OCI-LY7 (cell line): ENCODE measurements around the gene TMEM139. TPM values are rescaled to one million over a fixed set of nuclear protein-coding genes. Genes with fewer than 3 reads are reported as not detected.

ENCODE experiments used
- BruUV-seq: library from RNA; stranded (reverse); fragments of 400-500 nt; replicated peaks from 2 replicates; lab custom pipeline; 2021; lab: Mats Ljungman, UMichigan
- CTCF ChIA-PET: fragments of 300-600 bp; sonication (Branson Sonifier 250); formaldehyde crosslinking; loops from one replicate; lab custom pipeline; 2022; ENCODE audit warnings: antibody characterized with exemption; ENCODE audit not compliant: unreplicated experiment; lab: Charles Lee
- POLR2A ChIA-PET: fragments of 300-600 bp; sonication (Branson Sonifier 250); formaldehyde crosslinking; loops from one replicate; lab custom pipeline; 2022; ENCODE audit warnings: antibody characterized with exemption; lab: Charles Lee
- DNase-seq: peaks from one replicate; pipeline ENCODE4 v3.0.0-alpha.2; 2015; ENCODE audit warnings: low spot score
- H2AFZ ChIP-seq: fragments of 200-600 bp; sonication (generic), shearing (Covaris generic); 2 replicates; pipeline ENCODE4 v1.6.1; 2014; ENCODE audit warnings: mild to moderate bottlenecking, antibody characterized with exemption, low read length, moderate library complexity
- H3K27ac ChIP-seq: fragments of 200-600 bp; sonication (generic); 2 replicates; pipeline ENCODE4 v1.5.1; 2014; ENCODE audit warnings: mixed run types, low read depth, mild to moderate bottlenecking, moderate library complexity, low read length, inconsistent platforms; ENCODE audit not compliant: poor library complexity, severe bottlenecking
- H3K36me3 ChIP-seq: fragments of 200-600 bp; sonication (generic); 2 replicates; pipeline ENCODE4 v1.6.1; 2014; ENCODE audit warnings: mild to moderate bottlenecking, antibody characterized with exemption, low read length, moderate library complexity, mixed read lengths; ENCODE audit not compliant: insufficient read depth
- H3K4me1 ChIP-seq: fragments of 200-600 bp; sonication (generic); 2 replicates; pipeline ENCODE4 v1.5.1; 2014; ENCODE audit warnings: mild to moderate bottlenecking, low read length; ENCODE audit not compliant: insufficient read depth, poor library complexity, severe bottlenecking
- H3K4me2 ChIP-seq: fragments of 200-600 bp; sonication (generic); 2 replicates; pipeline ENCODE4 v1.6.1; 2014; ENCODE audit warnings: mild to moderate bottlenecking, low read length
- H3K4me3 ChIP-seq: fragments of 200-600 bp; sonication (generic); 2 replicates; pipeline ENCODE4 v1.5.1; 2014; ENCODE audit warnings: mild to moderate bottlenecking, low read depth, low read length; ENCODE audit not compliant: poor library complexity, severe bottlenecking
- H3K79me2 ChIP-seq: fragments of 200-600 bp; sonication (generic); 2 replicates; pipeline ENCODE4 v1.6.1; 2016; ENCODE audit warnings: low read depth, mild to moderate bottlenecking, low read length, moderate library complexity, mixed read lengths; ENCODE audit not compliant: insufficient read depth
- H3K9me2 ChIP-seq: fragments of 200-600 bp; sonication (generic); 2 replicates; pipeline ENCODE4 v1.6.1; 2016; ENCODE audit warnings: mild to moderate bottlenecking, low read length, mixed read lengths; ENCODE audit not compliant: insufficient read depth
- H3K9me3 ChIP-seq: fragments of 200-600 bp; sonication (generic); 2 replicates; pipeline ENCODE4 v1.6.1; 2014; ENCODE audit warnings: mild to moderate bottlenecking, mixed run types, low read length, mixed read lengths
- H4K20me1 ChIP-seq: fragments of 200-600 bp; sonication (generic); 2 replicates; pipeline ENCODE4 v1.6.1; 2014; ENCODE audit warnings: mild to moderate bottlenecking, antibody characterized with exemption, low read length, moderate library complexity, mixed read lengths; ENCODE audit not compliant: insufficient read depth
- CTCF ChIP-seq: fragments of 200-600 bp; sonication (generic); conservative IDR thresholded peaks from 2 replicates; pipeline ENCODE4 v1.5.1; 2014; ENCODE audit warnings: mild to moderate bottlenecking, antibody characterized with exemption, low read length, moderate library complexity, mixed read lengths
- EZH2phosphoT487 ChIP-seq: fragments of 200-600 bp; sonication (generic); IDR thresholded peaks from 2 replicates; pipeline ENCODE4 v1.6.1; 2018; ENCODE audit warnings: low read depth, borderline replicate concordance, mild to moderate bottlenecking, mixed run types, antibody characterized with exemption, low read length, moderate library complexity, mixed read lengths
- intact Hi-C: fragments of 100-400 bp; cut with micrococcal nuclease; formaldehyde crosslinking; loops from one replicate; pipeline ENCODE4 v1.10.0; 2022; ENCODE audit not compliant: unreplicated experiment
- total RNA-seq, 2 experiments: library from RNA; depleted of rRNA in 1 of 2; stranded (reverse); fragments of >200 nt in 1 of 2; shearing (Covaris generic) in 1 of 2; gene quantifications; 2 replicates each; pipeline ENCODE4 v1.2.3, GENCODE V29; 2014 to 2022

Gene TMEM139
- total RNA-seq, 2 experiments from 2014 or later: 0.46 TPM; not detected in 1

GRCh38 chr7:143239813-143240212, 44.9 kb upstream of the TMEM139 start:
- no TSS peak for BruUV-seq

GRCh38 chr7:143240291-143241168, 44.2 kb upstream of the TMEM139 start:
- DNase-seq: peak; percentile 74
- Histone ChIP-seq H2AFZ (no peak overlapping the region), H3K9me3 (peaks cover 12% of the 10 kb centered on the region; the same call in 1 of the 2 replicates), H4K20me1 (no peaks in the 10 kb centered on the region), H3K79me2 (no peaks in the 10 kb centered on the region), H3K27ac (no peak overlapping the region), H3K9me2 (no peaks in the 10 kb centered on the region), H3K4me2 (no peak overlapping the region), H3K4me3 (no peak overlapping the region), H3K36me3 (no peaks in the 10 kb centered on the region), H3K4me1 (no peaks in the 10 kb centered on the region)
- peak; percentile 98 for TF ChIP-seq CTCF
- no peak for TF ChIP-seq EZH2phosphoT487
- CTCF ChIA-PET: interaction anchor here (0.7 to 1.5 kb wide), 7 partner anchors 9 to 175 kb away, joined by 3 to 6 read pairs (median 4); no protein-coding TSS in a partner anchor
- intact Hi-C loops: loop anchor here (1.0 kb wide), 2 partner anchors 65 to 176 kb away; no protein-coding TSS in a partner anchor
- no TSS peak for BruUV-seq
- POLR2A ChIA-PET: interaction anchor here (0.5 to 1.8 kb wide), 9 partner anchors 8 to 380 kb away, joined by 3 to 7 read pairs (median 4); no protein-coding TSS in a partner anchor

More at GRCh38 chr7:143239813-143240212, 44.9 kb upstream of the TMEM139 start:
- H4K20me1 ChIP-seq: no peaks in the 10 kb centered on the region
- intact Hi-C loops: loop anchor here (1.0 kb wide), 2 partner anchors 65 to 176 kb away; no protein-coding TSS in a partner anchor
- no peaks in the 10 kb centered on the region for H3K79me2 ChIP-seq
- no peak overlapping the region for H2AFZ ChIP-seq
- H3K4me3 ChIP-seq: no peak overlapping the region
- no peaks in the 10 kb centered on the region for H3K4me1 ChIP-seq
- TF ChIP-seq EZH2phosphoT487 (no peak), CTCF (no peak)
- H3K9me3 ChIP-seq: peaks cover 12% of the 10 kb centered on the region; the same call in 1 of the 2 replicates
- ChIA-PET POLR2A (interaction anchor here (0.6 to 1.1 kb wide), 5 partner anchors 9 to 379 kb away, joined by 4 to 7 read pairs (median 4); no protein-coding TSS in a partner anchor), CTCF (interaction anchor here (1.1 to 1.5 kb wide), 5 partner anchors 10 to 176 kb away, joined by 3 to 6 read pairs (median 4); no protein-coding TSS in a partner anchor)
- DNase-seq: no peak
- no peaks in the 10 kb centered on the region for H3K9me2 ChIP-seq
- H3K4me2 ChIP-seq: no peak overlapping the region
- no peak overlapping the region for H3K27ac ChIP-seq
- H3K36me3 ChIP-seq: no peaks in the 10 kb centered on the region
